ENCODE data around the gene SLC2A9.
"Not testable (repeated sequence)": the region's sequence is repeated elsewhere in the genome, so short reads cannot be mapped to it uniquely, and the experiment has no call there.

The SLC2A9 gene

DNA sequence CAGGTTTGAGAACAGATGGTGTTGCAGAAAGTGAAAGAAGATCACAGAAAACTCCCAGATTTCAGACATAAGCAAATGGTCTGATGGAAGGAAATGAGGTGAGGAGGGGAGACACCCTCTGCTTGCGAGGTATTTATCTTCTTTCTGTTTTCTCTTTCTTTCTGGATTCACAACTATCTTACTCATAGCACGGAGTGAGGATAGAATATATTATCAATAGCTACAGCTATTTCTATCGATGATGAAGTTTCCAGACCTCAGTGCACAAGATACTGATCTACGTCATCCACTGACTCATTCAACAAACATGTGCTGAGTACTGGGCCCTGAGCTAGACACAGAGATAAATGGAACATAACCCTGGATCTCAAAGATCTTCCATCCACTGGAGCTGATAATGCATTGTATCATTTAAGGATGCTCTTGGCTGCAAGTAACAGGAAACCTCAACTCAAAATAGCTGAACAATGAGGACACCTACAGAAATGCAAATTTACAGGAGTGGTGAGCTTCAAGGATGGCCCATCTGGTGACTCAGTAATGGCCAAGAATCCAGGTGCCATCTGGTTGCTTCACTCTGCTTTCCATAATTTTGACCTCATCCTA lies 21.2 kb downstream of the SLC2A9 start:
- no peak for DNase-seq (ENCODE audit: low read depth in 2 of 2, low spot score in 1 of 2)

DNA sequence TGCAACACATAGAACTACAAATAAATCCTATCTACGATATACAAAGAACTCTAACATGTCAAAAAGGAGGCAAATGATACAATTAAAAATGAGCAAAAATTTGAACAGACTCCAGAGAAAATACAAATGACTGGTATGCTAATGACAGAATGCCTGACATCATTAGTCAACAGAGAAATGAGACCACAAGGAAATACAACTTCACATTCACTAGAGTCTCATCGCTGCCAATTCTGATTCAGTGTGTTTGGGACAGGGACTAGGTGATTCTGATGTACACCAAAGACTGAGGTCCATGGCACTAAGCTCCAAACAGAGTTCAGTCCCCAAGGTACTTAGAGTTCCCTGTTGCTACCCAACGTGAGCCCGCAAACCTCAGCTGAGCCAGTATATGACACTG lies 23.4 kb downstream of the SLC2A9 start:
- no peak for DNase-seq (ENCODE audit: low read depth in 2 of 2, low spot score in 1 of 2)

DNA sequence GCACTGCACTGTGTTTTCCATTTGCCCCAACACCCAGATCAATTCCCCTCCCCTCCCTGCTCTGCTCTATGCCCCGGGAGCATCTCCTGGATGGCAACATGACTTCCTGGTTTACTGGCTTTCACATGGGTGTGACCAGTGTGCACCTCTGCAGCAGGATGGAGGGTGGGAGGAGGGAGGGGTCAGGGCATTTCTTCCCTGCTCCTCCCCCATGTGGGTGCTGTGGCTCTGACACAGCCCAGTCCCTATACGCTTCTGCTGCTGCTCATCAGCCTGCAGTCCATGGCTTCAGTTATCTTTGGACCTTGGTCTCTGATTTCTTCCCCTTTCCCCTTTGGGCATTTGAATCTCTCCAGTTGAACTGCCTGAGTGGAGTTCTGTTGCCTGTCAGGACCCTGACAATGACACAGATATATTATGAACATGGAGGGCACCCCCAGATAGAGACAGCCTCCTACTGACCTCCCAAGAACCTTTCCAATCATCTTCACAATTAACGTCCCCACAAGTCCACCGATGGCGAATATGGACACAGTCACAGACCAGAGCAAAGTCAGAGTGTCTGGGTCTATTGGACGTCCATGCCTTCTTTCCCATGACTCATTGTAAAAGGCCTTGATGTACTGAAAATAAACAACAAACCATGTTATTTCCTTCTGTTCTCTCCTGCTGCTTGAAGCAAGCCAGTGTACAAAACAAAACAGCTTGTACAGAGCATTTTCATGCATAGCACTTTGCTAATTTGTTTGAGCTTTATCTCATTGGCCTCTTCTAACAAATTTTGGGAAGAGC lies 24.8 kb downstream of the SLC2A9 start:
- DNase-seq (ENCODE audit: low read depth in 2 of 2, low spot score in 1 of 2): no peak

DNA sequence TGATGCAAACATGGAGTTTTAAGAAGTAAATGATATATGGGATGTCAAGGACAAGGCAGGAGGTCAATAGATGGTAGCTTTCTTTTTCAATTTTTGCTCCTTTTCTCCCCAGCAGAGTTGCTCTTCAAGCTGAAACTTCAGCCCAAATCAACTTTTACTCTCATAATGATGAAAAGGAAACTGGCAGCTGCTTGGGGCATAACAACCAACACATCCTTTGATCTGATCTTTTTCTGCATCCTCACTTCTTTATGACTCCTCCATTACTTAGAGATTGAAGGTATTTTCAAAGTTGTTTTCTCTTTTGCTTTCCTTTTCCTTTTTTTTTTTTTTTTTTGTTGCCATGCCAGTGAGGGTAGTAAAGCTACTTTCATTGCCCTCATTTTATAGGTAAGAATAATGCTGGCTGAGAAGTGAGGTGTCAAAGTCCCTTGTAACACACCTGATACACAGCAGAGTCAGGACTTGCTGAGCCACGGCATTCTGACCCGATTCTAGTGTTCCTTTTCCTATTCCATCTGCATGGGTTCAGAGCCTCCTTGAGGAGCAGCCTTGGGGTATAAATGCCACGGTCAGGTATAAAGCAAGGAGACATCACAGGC lies 26.9 kb downstream of the SLC2A9 start:
- no peak for DNase-seq (ENCODE audit: low read depth in 2 of 2, low spot score in 1 of 2)

DNA sequence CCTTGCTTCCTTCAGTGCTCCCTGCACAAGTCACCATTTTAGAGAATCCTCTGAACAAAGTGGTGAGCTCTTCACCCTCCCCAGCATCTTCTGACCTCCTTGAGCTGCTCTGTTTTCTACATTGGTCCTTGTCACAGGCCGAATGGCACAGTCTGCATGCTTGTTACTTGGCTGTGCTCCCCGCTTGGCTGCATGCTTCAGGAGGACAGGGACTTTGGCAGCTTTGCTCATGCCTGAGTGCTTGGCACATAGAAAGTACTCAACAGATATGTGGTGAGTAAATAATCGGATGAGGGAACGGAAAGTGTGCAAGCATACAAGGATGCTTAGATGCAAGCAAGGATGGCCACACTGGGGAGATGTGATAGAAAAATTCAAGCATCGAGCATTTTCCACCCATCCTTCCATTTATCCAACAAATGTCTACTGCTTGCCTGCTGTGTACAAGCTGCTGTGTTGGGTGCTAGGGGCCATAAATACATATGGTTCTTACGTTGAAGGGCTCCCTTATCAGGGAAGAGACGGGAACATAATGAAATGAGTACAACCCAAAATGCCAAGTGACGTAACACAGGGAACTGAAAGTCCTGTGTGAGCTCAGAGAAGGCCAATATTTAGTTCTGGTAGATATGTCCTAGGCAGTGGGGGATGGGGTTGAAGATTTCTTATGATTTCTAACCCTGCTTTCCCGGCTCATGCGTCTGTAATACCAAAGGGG lies 31.2 kb downstream of the SLC2A9 start:
- DNase-seq (ENCODE audit: low read depth in 2 of 2, low spot score in 1 of 2): no peak

DNA sequence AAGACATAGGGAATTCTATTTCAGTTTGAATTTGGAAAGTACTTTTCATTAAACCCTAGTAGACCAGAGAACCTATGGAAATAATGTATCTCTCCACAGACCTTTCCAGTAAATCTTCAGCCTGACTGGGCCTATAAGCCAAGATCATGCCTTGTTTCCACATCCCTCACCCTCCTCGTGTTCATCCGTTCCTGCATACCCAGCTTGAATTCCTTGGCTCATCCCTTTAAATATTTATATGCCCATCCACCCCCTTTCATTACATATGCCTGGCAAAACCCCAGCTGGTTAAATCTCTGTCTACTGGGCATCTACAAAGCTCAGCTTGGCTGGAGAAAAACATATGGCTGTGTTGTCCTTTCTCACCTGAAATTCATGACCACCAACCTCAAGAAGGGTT lies 32.4 kb downstream of the SLC2A9 start:
- no peak for DNase-seq (ENCODE audit: low read depth in 2 of 2, low spot score in 1 of 2)

DNA sequence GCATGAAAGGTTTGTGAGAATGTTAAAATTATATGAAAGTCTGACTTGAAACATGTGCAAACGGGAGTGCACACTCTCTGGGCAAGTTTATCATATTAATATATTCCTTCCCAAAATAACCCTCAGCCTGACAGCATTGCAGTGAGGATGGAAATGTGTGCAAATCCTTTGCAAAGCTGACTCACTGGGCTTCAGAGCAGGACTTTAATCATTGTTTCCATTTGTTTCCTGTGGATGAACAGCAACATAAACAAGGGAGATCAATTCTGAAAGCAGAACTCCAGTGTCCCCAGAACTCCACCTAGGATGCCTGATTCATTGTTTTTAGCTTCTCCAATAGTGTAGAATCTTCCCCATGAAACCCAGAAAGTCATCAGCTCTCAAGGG lies 32.9 kb downstream of the SLC2A9 start:
- DNase-seq (ENCODE audit: low read depth in 2 of 2, low spot score in 1 of 2): no peak

DNA sequence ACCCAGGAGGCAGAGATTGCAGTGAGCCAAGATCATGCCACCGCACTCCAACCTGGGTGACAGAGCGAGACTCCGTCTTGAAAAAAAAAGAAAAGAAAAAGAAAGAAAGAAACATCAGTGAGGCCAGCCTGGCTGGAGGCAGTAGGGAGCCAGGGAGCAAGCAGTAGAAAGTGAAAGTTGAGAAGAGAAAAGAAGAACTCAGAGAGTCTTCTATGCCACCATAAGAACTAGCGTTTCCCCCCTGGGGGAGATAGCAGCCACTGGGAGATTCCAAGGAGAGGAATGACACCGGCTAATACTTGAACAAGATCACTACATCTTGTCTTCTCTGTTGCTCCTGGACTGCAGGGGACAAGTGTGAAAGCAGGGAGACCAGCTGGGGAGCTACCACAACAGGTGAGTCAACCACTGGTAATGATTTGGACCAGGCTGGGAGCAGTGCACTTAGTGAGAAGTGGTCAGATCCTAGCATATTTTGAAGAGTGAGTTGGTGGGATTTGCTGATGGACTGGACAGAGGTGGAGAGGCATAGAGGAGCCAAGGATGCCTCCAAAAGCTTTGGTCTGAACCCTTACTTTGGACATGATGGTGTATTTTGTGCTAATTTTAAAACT lies 33.4 kb downstream of the SLC2A9 start:
- DNase-seq (ENCODE audit: low read depth in 2 of 2, low spot score in 1 of 2): no peak

DNA sequence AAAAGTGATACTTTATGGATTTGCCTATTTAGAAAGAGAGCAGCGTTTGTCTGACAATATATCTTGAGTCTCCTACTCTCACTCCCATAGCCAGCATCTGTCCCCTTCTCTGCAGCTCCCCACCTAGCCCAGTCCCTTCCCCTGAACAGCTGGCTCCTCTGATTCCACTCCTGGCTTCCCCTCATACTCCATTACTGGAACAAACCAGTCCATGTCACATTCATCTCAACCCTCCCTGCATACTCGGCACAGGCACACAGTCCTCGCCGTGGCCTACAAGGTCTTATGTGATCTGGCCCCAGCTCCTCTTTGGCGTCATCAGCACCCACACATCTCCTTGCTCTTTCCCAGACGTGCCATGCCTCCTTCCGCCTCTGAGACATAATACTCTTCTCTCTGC lies 36.7 kb downstream of the SLC2A9 start:
- DNase-seq (ENCODE audit: low read depth in 2 of 2, low spot score in 1 of 2): no peak

DNA sequence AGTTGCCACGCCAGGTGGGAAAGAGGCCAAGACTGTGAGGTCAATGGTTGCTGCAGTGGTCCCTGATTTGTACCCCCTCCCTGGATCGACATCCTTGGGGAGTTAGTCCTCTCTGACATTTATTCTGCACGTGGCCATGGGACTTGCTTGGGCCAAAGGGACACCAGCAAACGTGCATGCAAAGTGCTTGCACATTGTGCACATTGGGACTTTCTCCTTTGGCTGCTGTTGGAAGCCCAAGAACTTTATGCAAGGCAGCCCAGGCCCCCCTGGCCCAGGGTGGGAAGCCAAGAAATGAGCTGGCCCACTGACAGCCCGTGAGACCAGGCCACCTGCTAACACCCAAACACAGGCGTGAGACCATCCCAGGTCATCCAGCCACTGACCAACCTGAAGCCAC lies 38.1 kb downstream of the SLC2A9 start:
- DNase-seq (ENCODE audit: low read depth in 2 of 2, low spot score in 1 of 2): no peak

DNA sequence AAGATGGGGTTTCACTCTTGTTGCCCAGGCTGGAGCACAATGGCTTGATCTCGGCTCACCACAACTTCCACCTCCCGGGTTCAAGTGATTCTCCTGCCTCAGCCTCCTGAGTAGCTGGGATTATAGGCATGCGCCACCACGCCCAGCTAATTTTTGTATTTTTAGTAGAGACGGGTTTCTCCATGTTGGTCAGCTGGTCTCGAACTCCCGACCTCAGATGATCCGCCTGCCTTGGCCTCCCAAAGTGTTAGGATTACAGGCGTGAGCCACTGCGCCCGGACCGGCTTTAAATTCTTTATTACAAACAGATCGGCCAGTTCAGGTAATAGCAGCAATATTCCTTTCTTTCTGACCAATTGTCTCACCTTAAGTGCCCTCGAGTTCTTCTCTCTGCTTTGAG lies 39.4 kb downstream of the SLC2A9 start:
- DNase-seq (ENCODE audit: low read depth in 2 of 2, low spot score in 1 of 2): not testable (repeated sequence)

DNA sequence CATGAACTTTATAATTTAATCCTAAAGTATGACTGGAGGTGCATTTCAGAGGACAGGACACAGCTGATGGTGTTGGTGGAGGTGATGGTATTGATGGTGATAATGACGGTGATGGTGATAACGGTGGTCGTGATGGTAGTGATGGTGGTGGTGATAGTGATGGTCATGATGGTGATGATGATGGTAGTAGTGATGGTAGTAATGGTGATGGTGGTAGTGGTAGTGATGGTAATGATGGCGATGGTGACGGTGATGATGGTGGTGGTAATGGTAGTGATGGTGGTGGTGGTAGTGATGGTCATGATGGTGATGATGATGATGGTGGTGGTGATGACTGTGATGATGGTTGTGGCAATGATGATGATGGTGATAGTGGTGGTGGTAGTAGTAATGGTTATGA lies 40.4 kb downstream of the SLC2A9 start:
- DNase-seq (ENCODE audit: low read depth in 2 of 2, low spot score in 1 of 2): no peak

DNA sequence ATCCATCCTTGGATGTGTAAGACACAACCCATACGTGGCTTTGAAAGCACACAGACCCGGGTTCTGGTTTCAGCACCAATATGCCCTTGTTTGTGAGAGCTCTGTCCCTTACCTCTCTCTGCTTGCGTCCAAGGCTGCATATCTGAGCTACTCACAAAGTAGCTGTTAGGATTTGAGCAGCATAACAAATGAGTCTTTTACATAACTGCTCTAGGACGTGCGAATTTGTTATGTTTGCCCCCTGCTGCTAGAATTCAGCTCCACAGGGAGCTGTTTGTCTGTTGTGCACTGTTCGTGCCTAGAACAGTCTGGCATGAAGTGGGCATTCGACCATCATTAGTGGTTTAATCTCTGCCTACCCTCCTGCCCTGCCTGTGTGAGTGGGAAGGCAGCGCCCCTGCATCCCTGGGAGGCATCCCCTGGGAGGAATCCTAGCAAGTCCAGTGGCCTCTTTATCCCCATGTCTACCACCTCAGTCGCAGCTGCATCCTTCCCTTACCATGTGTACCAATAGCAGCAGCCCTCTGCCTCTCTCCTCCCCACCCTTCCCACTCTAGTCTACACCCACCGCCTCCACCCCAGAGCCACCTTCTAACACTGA lies 42.1 kb downstream of the SLC2A9 start:
- DNase-seq (ENCODE audit: low read depth in 2 of 2, low spot score in 1 of 2): no peak

DNA sequence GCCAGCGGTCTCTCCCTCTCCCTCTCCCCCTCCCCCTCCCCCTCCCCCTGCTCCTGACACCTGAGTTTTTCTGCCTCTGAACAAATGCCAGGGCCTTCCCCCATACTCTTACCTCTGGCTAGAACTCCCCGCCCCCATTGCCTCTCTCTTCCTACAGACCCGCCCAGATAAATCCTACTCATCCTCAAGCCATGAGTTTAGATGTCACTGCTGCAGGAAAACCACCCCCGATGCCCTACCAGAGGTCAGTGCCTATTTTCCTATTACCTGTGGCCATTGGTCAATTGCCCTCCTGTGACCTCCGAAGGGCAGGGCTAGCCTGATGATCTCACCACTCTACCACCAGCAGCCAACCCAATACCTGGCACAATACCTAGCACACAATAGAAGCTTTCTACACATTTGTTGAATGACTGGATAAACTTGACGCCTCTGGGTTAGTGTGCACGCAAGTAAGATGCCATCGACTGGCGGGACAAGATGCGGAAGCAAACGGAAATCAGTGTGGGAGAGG lies 43.7 kb downstream of the SLC2A9 start:
- no peak for DNase-seq (ENCODE audit: low read depth in 2 of 2, low spot score in 1 of 2)

DNA sequence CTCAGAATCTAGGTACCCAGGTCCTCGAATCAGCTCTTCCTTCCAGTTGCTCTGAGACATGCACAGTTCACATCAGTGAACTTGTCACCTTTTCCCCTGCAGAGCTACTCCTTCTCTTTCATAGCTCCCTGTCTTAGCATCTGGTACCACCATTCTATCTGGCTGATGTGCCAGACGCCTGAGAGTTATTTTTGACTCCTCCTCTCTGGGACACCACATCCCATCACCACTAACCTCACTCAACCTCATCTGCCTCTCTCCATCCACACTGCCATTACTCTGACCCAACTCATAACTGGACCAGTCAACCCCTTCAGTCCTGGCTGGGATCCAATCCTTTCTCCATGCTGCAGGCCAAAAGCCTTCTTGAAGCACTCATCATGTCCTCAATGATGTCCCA lies 44.5 kb downstream of the SLC2A9 start:
- DNase-seq (ENCODE audit: low read depth in 2 of 2, low spot score in 1 of 2): no peak

DNA sequence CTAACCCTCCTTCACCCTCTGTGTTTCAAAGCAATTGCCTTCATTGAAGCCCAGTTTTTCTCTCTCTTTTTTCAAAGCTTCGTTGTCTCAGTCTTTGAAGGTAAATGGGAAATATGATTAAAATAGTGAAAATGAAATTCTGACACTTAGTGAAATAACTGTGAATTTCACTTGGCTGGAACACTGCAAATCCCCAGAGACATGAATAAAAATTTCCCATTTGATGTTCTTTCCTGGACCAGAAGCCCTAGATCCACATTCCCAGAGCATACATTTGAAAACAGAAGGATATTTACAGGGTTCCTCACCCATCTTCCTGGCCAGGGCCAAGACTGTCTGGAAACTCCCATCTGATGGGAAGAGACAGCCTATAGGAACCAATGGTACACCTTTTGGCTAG lies 45.0 kb downstream of the SLC2A9 start:
- no peak for DNase-seq (ENCODE audit: low read depth in 2 of 2, low spot score in 1 of 2)

DNA sequence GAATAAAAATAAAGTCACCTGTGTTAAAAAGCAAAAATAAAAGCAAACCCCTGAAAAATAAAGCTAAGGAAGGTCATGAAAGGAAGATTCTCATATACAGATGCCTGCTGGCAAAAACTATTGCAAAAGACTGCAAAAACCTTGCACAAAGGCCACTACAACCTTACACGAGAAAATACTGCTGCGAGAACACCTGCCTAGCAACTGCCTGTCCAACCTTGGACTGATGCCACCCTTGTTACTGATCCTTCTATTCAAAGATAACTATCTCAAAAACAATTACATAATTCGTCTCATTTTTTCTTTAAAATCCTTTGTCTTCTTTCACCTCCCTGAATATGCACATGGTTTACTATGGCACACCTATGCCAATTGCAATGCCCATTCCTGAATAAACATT lies 49.6 kb downstream of the SLC2A9 start:
- no peak for DNase-seq (ENCODE audit: low read depth in 2 of 2, low spot score in 1 of 2)

DNA sequence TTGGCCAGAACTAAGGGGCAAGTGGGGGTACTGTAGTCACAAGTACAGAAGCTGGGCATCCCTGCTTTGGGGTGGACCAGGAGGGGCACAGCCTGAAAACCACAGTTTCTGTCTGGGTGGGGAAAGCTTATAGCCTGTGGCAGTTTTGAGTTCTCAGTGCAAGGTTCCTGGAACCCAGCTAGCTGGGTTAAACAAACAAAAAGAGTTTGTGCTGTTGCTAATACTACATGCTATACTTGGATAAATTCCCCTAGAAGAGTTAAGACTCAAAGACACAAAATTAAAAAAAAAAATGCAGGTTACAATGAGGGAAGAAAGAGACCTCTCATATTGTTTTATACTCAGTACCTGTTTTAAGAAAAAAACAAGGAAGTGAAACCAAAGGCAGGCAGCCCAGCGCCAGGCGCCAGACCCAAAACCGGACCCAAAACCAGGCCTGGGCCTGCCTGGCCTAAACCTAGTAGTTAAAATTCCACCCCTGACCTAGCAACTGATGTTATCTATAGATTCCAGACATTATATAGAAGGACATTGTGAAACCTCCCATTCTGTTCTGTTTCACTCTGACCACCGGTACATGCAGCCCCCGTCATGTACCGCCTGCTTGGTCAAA lies 50.8 kb downstream of the SLC2A9 start:
- DNase-seq (ENCODE audit: low read depth in 2 of 2, low spot score in 1 of 2): no peak

DNA sequence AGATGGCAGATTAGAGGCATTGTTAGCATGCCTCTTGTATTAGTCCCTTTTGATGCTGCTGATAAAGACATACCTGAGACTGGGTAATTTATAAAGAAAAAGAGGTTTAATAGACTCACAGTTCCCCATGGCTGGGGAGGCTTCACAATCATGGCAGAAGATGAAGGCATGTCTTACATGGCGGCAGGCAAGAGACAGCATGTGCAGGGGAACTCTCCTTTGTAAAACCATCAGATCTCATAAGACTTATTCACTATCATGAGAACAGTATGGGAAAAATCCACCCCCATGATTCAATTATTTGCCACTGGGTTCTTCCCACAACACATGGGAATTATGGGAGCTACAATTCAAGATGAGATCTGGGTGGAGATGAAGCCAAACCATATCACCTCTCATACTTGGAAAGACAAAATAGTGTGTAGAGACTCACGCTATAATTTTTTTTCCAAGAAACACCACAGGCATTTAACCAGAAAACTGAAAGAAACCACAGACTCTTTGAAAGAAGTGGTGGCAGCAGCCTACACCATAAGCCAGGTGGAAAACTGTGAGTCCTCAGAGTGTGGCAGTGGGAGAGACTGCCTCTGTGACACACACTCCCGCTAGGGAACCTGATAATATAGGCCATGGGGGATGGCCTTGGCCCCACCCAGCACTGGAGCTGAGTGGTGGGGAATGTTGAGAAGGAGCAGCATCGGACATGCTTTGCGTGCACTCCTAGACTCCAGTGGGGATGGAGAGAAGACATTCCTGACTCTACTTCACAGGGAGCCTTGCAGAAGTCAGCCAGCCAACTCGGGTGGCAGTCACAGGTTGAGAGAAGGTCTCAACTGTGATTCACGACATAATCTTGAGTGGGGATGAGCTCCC lies 51.5 kb downstream of the SLC2A9 start:
- DNase-seq (ENCODE audit: low read depth in 2 of 2, low spot score in 1 of 2): no peak

DNA sequence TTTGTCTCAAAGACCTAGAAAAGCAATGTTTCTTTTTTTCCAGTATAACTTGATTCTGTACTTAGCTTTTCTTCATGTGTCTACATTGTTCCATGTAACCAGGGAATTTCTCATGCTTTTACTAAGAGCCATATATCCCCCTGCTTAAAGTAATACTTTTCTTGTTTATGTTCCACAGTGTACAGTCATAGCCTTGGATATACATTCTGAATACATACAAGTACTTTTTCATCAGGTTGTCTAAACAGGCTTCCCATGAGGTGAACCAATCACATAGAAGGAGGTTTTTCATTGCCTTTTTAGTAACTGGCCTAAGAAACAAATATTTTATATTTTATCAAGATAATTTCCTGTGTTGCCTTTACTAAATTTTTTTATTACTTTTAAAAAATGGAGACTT lies 52.8 kb downstream of the SLC2A9 start:
- no peak for DNase-seq (ENCODE audit: low read depth in 2 of 2, low spot score in 1 of 2)
